ENCODE data around the gene NDST1.

Gene NDST1

DNA sequence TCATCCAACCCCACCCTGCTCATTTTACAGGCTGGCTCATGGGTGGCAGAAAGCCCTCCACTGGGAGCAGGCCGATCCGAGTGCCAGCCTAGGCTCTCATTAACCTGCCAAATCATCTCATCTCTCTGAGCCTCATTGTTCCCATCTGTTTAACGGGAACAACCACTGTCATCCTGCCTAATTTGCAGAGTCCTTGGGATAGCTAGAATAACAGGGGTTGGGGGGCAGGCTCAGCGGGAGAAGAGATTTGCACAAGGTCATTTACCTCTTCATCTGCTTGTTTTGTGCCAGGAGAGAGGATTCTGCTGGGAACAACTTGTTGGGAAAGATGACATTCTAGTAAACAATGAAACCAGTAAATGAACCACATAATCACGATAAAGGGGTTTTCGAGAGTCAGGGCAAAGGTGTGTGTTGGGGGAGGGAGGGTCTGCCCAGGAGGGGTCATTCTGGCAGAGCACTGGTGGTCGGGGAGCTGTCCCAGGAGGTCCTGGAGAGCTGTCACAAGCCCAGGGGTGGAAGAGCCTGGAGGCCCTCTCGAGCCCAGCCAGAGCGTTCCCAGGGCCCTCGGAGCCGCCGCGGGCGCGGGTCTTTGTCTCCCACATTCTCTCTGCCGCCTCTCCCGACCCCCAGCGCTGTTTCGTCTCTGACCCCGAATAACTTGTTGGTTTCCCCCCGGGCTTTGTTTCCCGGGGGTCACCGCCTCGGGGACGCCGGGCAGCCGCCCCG, 22.8 kb upstream of the NDST1 start:
- Histone ChIP-seq H3K27ac (ENCODE audit: low read depth, low read length, poor library complexity, severe bottlenecking) (no peak overlapping the region), H3K4me2 (ENCODE audit: low read length) (peak overlapping the region; percentile 86)

DNA sequence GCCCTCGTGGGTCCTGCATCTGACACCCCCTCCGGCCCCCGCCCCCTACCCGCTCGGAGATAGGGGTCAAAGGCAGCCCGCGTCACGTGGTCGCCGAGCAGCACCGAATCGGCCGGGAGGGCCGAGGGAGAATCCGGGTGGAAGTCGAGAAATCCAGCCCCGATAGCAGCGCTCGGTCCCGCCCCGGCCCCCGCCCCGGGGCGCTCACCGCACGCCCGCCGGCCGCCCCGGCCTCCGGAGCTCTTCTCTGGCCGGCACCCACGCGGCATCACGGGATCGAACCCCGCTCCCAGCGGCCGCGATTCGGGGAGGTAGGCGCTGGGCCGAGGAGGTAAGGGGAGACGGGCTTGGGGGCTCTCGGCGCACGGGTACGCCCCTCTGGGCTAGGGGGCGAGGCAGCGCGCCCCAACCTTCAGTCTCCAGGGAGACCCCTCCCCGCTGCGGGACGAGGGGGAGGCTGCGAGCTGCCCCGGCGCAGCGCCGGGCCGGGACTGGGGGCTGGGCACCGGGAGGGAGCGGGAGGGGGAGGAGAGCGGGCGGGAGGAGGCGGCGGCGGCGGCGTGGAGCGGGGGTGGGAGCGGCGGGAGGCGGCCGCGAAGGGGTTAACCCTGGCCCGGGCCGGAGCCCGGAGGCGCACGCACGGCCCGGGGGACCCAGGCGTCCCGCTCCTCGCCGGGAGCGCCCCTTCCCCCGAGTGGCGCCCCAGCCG, 22.1 kb upstream of the NDST1 start:
- H4K20me1 ChIP-seq (ENCODE audit: insufficient read depth, low read length) = no peaks in the 10 kb centered on the region
- no peaks in the 10 kb centered on the region for H3K79me2 ChIP-seq (ENCODE audit: insufficient read depth, low read length)
- no peaks in the 10 kb centered on the region for H3K36me3 ChIP-seq (ENCODE audit: insufficient read depth, low read length)
- peaks cover 25% of the 10 kb centered on the region for H3K4me1 ChIP-seq (ENCODE audit: insufficient read depth, low read length, severe bottlenecking)
- no peaks in the 10 kb centered on the region for H3F3A ChIP-seq (ENCODE audit: insufficient read depth, low read length)
- H3K9me2 ChIP-seq (ENCODE audit: low read depth, low read length) = no peaks in the 10 kb centered on the region
- no peak overlapping the region for H2AFZ ChIP-seq (ENCODE audit: low read length)
- H3K4me2 ChIP-seq (ENCODE audit: low read length) = peak overlapping the region; percentile 86
- H3K27ac ChIP-seq (ENCODE audit: low read depth, low read length, poor library complexity, severe bottlenecking) = no peak overlapping the region
- no peaks in the 10 kb centered on the region for H3K9me3 ChIP-seq (ENCODE audit: low read length)
- H3K27me3 ChIP-seq (ENCODE audit: insufficient read depth, low read length) = peaks cover 6% of the 10 kb centered on the region; the same call in 1 of the 2 replicates
- TF ChIP-seq, protein P1, sequence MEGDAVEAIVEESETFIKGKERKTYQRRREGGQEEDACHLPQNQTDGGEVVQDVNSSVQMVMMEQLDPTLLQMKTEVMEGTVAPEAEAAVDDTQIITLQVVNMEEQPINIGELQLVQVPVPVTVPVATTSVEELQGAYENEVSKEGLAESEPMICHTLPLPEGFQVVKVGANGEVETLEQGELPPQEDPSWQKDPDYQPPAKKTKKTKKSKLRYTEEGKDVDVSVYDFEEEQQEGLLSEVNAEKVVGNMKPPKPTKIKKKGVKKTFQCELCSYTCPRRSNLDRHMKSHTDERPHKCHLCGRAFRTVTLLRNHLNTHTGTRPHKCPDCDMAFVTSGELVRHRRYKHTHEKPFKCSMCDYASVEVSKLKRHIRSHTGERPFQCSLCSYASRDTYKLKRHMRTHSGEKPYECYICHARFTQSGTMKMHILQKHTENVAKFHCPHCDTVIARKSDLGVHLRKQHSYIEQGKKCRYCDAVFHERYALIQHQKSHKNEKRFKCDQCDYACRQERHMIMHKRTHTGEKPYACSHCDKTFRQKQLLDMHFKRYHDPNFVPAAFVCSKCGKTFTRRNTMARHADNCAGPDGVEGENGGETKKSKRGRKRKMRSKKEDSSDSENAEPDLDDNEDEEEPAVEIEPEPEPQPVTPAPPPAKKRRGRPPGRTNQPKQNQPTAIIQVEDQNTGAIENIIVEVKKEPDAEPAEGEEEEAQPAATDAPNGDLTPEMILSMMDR (IDR thresholded peaks at IDR 0.05; ENCODE audit: low read length) = no peak
- TF ChIP-seq EZH2 (IDR thresholded peaks at IDR 0.05; ENCODE audit: borderline replicate concordance, low read length) = no peak
- H3K4me3 ChIP-seq (ENCODE audit: low read depth, low read length, poor library complexity, severe bottlenecking) = peak overlapping the region; percentile 83
- H3K9ac ChIP-seq (ENCODE audit: low read length) = peak overlapping the region; percentile 73

More for the DNA sequence above, 22.8 kb upstream of the NDST1 start:
- Histone ChIP-seq H3F3A (ENCODE audit: insufficient read depth, low read length) (no peaks in the 10 kb centered on the region), H3K9ac (ENCODE audit: low read length) (peak overlapping the region; percentile 73), H4K20me1 (ENCODE audit: insufficient read depth, low read length) (no peaks in the 10 kb centered on the region), H3K9me3 (ENCODE audit: low read length) (no peaks in the 10 kb centered on the region), H3K4me1 (ENCODE audit: insufficient read depth, low read length, severe bottlenecking) (peaks cover 23% of the 10 kb centered on the region), H3K4me3 (ENCODE audit: low read depth, low read length, poor library complexity, severe bottlenecking) (peak overlapping the region; percentile 83), H2AFZ (ENCODE audit: low read length) (no peak overlapping the region), H3K36me3 (ENCODE audit: insufficient read depth, low read length) (no peaks in the 10 kb centered on the region), H3K27me3 (ENCODE audit: insufficient read depth, low read length) (peaks cover 6% of the 10 kb centered on the region), H3K79me2 (ENCODE audit: insufficient read depth, low read length) (no peaks in the 10 kb centered on the region), H3K9me2 (ENCODE audit: low read depth, low read length) (no peaks in the 10 kb centered on the region)
- no peak for TF ChIP-seq EZH2 (IDR thresholded peaks at IDR 0.05; ENCODE audit: borderline replicate concordance, low read length)
- TF ChIP-seq, protein P1 (IDR thresholded peaks at IDR 0.05; ENCODE audit: low read length) = no peak

DNA sequence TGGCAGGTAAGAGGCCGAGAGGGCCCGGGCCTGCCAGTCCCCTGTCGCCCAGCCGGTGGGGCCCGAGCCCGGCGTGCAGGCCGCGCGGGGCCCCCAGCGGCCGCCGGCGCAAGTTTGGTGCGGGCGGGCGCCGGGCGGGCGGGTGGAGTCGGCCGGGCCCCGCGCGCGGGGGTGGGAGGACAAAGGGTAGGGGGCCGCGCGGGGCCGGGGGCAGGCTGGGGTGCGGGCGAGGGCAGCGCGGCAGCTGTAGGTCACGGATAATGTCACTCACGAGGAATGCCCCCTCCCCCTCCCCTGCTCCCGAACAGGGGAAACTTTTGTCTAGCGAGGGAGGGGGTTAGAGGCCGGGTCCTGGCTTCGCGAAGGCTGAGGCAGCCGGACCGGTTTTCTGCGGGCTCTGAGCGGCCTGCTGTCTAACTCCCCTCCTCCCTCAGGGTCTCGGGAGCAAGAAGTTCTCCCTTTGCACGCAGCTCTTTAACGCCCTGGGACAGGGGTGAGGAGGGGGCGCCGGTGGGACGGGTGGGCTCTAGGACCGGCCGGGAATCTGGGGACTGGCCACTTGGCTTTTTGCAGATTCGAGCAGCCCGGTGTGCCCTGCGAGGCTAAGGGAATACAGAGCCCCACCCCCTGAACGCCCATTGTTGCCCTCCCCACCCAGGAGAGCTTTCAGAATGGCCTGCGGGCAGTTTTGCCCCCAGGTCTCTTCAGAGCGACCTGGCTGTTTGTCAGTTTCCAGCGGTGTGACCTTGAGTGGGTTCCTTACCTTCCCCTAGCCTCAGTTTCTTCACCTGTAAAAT, 21.3 kb upstream of the NDST1 start:
- H3K79me2 ChIP-seq (ENCODE audit: insufficient read depth, low read length) = no peaks in the 10 kb centered on the region
- no peaks in the 10 kb centered on the region for H3K9me2 ChIP-seq (ENCODE audit: low read depth, low read length)
- H3K4me1 ChIP-seq (ENCODE audit: insufficient read depth, low read length, severe bottlenecking) = peaks cover 25% of the 10 kb centered on the region
- no peaks in the 10 kb centered on the region for H4K20me1 ChIP-seq (ENCODE audit: insufficient read depth, low read length)
- peak overlapping the region; percentile 73 for H3K9ac ChIP-seq (ENCODE audit: low read length)
- H2AFZ ChIP-seq (ENCODE audit: low read length) = no peak overlapping the region
- H3K27me3 ChIP-seq (ENCODE audit: insufficient read depth, low read length) = peaks cover 6% of the 10 kb centered on the region; the same call in 1 of the 2 replicates
- TF ChIP-seq, protein P1 (IDR thresholded peaks at IDR 0.05; ENCODE audit: low read length) = no peak
- no peak for TF ChIP-seq EZH2 (IDR thresholded peaks at IDR 0.05; ENCODE audit: borderline replicate concordance, low read length)
- H3K9me3 ChIP-seq (ENCODE audit: low read length) = no peaks in the 10 kb centered on the region
- H3F3A ChIP-seq (ENCODE audit: insufficient read depth, low read length) = no peaks in the 10 kb centered on the region
- peak overlapping the region; percentile 86 for H3K4me2 ChIP-seq (ENCODE audit: low read length)
- peak overlapping the region; percentile 83 for H3K4me3 ChIP-seq (ENCODE audit: low read depth, low read length, poor library complexity, severe bottlenecking)
- peak overlapping the region; percentile 19 for H3K27ac ChIP-seq (ENCODE audit: low read depth, low read length, poor library complexity, severe bottlenecking)
- H3K36me3 ChIP-seq (ENCODE audit: insufficient read depth, low read length) = no peaks in the 10 kb centered on the region
